NCI-H526 (cell line): ENCODE measurements around the gene ADH1C.

Experiments used
- DNase-seq, 2 experiments: peaks; one replicate each; lab custom pipeline; 2025; lab: John Stamatoyannopoulos, UW

Gene ADH1C

GRCh38 chr4:99301376-99302164 is 51.0 kb downstream of the ADH1C start:
- no peak for DNase-seq

GRCh38 chr4:99300934-99301333 is 51.6 kb downstream of the ADH1C start:
- DNase-seq = no peak

GRCh38 chr4:99293357-99293756 is 59.2 kb downstream of the ADH1C start:
- DNase-seq = no peak

GRCh38 chr4:99290848-99291786 is 61.4 kb downstream of the ADH1C start, which contains the start of gene ADH1A:
Gene ADH1A (minus strand): TSS chr4:99290985. CDS start chr4:99290914, 71 bp downstream.
- DNase-seq = no peak
